ENCODE results near the gene TRPV5.

The TRPV5 gene

DNA sequence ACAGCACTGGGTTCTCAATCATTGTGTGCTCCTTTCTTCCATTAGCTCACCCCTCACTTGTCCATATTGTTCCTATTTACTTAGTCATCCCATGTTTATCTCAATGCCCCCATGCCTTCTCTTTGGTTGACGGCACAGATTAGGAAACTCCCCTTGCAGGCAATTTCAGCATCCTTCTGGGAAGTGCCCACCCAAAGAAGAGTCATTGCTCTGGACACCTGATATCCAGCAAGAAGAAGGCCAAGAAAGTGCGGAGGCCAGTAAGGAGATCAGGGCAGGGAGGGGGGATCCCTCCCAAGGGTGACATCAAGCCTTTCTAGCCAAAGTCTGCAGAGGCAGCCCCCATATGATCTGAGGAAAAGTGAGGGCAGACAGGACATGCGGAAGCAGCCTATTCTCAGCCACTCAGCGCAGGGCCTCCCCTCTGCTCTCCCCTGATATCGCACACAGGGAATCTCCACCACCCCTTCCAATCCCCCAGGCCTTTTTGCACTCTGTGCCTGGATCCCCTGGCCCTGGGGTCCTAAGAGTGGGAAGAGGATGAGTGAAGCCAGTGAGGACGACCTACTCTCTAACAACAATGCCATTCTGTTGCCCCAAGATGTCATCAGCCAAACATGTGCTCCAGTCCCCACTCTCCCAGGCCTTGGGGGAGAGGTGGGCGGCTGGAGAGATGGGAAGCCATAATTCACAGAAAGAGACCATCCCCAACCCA lies 49.8 kb downstream of the TRPV5 start:
- no peak for DNase-seq

- DNase-seq: no peak
Observed at GRCh38 chr7:142883145-142883544, 50.4 kb downstream of the TRPV5 start.

DNA sequence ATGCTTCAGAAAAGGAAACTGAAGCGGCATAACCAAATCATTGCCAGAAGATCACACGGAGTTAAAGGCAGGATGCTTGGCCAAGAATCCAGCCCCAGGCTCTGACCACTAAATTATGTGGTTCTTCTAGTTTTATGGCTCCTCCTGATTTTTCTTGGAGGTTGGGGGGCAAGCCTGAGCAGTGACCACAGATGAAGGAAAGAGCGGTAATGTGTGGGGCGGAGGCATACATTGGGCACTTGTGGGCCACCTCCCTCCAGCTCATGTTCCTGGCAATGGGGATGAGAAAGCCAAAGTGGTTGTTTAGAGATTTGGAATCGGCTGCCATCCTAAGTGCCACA lies 51.2 kb downstream of the TRPV5 start:
- no peak for DNase-seq

GRCh38 chr7:142881586-142882337 lies 51.8 kb downstream of the TRPV5 start:
- no peak for DNase-seq

GRCh38 chr7:142880876-142881505 lies 52.6 kb downstream of the TRPV5 start:
- DNase-seq: no peak

DNA sequence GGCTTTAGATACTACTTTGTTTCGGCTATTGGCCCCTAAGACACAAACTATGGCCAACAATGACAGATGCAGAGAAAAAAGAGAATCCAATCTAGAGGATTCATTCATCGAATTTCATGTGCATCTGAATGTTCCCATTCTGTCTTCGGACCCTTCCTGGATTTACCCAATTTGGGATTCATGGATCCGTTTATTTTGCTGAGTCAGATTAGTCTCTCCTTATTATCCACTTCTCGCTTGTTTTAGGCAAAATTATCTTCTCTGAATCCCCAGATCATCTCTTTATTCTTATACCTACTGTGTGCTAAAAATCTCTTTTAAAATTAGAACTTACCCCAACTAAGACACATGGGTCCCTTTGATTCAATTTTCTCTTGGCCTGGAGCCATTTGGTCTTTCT lies 54.5 kb downstream of the TRPV5 start:
- DNase-seq: no peak

DNA sequence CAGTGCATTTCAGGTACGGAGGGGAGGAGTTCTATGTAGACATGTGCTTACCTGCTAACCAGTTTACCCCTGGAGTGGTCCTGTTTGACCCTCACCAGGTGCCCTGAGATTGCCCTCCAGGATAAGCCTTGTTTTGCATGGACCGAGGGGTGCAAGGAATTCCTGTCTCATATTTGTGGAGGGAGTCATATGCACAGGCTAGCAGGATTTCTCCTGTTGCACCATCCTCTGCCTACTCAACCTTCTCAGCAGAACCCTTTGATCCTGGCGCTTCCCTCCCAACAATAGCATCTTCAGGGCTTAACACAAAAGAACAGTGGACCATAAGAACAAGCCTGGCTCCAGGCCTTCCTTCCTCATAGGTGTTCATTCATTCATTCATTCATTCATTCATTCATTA lies 55.2 kb downstream of the TRPV5 start:
- no peak for DNase-seq

DNA sequence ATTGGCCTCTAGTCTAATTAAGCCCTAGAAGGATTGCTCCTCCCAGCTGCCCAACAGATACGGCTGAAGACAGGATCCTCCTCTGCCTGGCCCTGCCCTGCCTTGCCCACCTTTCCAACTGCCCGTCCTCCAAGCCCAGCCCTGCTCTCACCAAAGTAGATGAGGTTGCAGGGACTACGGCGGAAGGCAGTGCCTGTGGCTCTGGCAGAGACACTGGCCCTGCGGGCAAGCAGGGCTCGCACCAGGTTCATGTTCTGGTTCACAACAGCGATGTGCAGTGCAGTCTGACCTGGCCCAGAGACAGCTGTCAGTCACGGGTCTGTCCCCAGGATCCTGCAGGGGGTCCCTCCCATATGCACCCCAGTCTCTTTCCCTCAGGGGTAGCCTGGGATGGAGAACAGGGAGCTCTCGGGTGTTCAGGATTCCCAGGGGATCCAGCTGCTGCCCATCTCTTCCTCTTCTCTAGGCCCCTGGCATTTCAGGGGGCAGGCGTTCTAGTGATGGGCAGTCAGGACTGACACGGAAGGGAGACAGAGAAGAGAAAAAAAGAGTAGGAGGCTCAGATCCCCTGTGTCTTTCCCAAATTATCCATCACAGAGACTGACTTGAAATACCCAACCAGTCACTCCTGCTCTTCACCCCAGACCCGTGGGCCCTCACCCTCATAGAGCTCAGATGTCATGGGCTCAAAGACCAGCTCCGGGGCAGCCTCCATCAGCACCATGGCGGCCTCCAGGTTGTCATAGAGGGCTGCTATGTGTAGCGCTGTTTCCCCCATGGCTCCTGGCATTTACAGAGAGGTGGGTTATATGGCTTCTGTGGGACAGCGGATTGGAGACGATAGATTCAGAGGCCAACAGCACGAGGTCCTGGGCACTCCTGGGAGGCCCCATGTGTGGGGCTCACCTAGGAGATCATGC lies 56.3 kb downstream of the TRPV5 start:
- no peak for DNase-seq

DNA sequence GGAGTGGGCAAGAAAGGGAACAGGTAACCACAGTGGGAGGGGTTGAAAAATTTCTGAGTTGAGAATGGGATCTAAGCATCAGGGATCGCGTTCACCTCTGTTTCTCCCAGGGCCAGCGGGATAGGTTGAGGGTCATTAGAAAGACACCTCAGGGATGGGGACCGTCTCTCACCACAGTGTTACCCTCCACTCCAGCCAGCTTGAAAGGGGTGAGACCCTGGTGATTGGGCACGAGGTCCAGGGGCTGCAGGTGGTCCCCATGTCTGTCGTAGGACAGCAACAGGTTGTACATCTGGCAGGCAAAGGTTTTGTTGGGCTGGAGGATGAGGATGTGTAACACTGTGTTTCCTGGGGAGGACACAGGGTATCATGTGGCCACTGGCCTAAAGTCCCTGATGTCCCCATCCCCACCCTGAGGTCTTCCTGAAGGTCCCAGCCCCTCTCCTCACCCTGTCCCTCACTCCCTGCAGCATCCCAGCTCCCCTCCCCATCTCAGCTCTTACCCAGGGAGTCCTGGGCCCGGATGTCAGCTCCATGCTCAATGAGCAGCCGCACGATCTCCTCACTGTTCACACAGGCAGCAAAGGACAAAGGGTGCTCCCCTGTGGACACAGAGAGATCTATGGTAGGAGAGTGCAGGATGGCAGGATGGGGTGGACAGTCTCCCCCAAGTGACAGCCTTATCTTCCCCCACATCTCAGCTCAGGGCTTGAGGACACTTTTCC lies 57.1 kb downstream of the TRPV5 start:
- DNase-seq: no peak

DNA sequence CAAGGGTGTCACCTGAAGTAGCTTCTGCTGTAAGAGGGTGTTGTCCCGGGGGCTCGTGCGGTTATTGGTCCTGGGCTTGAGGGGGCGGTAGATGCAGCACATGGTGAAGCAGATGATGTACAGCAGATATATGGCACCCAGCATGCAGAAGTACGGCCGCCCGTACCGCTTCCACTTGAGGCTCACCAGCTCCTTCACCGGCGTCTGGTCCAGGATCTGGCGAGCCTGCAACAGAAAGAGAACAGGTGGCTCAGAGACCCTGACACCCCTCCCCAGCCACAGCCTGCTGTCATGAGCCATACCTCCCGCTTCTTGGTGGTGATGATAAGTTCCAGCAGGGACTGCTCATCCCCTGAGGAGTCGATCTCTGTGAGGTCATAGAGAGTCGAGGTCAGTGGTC lies 58.1 kb downstream of the TRPV5 start:
- no peak for DNase-seq

- DNase-seq: no peak
Observed at GRCh38 chr7:142874837-142875236, 58.7 kb downstream of the TRPV5 start.

DNA sequence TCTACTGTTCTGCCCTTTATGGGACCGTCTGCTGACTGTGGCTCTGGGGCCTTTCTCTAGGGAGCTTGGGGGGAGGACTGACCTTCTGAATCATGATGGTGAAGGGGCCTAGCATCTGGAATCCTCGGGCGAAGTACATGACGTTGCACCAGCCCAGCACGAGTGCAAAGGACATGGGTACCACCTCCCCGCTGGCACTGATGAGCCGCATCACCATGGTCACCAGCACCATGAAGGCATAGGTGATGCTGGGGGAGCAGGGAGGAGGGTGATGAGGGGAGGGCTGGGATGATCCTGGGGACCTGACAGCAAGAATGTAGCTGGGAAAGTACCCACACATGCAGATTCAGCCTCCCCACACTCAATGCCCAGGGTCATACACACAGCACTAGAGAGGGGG lies 59.1 kb downstream of the TRPV5 start:
- no peak for DNase-seq

DNA sequence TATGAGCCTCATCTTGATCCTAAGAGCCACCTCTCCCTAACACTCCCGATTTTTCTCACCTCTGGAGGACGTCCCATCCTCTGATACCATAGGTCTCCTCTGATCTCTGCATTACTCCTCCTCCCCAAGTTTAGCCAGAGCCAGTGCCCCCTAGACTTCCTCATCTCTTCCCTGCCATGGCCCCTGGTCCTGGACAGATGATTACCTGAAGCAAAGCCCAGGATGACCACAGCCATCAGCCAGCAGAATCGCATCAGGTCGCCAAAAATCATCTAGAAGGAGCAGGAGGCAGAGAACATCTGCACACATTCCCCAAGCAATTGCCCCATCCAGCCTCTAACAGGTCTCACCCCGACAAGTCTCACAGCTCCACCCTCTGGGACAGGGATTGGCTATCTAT lies 59.7 kb downstream of the TRPV5 start:
- no peak for DNase-seq

GRCh38 chr7:142873281-142873784 lies 60.2 kb downstream of the TRPV5 start:
- no peak for DNase-seq

GRCh38 chr7:142872106-142872675 lies 61.4 kb downstream of the TRPV5 start:
- no peak for DNase-seq

DNA sequence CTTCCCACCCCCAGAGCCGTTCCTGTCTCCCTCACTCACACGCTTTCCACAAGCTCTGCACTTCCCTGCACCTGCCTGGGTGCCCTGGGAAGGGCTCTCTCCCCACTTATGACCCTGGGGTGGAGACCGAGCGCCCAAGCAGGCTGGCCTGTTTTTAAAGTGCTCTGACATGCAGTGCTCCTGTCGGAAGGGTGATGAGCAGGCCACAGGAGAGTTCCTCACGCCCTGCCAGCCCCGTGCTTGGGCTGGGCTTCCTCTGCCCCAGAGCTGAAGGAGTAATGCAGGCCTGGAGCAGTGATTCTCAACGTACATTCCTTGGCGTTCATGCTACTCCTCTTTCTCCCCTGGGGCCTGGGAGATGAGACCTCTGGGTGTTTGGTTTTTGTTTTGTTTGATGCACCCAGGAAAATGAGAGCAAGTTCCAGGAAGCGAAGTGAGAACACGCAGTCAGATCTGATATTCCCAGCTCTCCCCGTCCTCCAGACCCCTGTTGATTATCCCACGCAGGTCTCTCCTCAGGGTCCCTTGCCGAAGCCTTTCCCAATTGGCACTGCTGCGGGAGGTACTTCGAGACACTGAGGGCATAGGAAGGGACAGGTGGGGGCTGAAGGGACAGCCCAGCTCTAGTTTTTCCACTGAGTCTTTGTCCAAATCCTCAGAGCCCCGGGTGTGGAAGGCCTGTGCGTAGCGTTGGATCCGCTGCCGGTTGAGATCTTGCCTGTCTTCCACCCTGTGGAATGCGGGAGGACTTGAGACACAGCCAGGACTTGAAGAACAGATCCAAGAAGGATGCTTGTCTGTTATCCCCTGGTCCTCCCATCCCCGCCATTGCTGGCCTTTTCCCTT lies 62.1 kb downstream of the TRPV5 start:
- DNase-seq: no peak

DNA sequence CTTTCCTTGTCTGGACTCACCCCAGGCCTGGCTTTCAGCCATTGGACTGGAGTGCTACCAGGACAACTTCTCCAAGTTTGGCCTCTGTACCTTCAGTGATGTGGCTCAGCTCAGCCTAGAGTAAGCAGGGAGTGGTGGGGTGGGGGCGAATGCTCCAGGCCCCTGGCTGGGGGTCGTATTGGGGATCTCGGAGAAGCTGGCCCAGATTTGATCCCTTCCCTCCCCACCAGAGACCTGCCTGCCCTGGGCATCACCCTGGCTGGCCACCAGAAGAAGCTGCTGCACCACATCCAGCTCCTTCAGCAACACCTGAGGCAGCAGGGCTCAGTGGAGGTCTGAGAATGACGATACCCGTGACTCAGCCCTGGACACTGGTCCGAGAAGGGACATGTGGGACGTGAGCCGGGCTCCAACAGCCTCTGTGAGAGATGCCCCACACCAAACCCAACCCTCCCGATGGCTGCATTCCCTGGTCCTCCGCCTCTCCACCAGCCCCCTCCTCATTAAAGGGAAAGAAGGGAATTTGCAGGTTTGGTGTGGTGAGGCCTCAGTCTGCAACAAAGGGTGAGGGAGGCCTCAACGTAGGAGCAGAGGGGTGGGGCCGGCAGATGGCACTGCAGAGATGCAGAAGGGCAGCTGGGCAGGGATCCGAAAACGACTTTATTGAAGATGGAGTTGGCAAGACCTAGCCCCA lies 62.8 kb downstream of the TRPV5 start:
- DNase-seq: no peak

DNA sequence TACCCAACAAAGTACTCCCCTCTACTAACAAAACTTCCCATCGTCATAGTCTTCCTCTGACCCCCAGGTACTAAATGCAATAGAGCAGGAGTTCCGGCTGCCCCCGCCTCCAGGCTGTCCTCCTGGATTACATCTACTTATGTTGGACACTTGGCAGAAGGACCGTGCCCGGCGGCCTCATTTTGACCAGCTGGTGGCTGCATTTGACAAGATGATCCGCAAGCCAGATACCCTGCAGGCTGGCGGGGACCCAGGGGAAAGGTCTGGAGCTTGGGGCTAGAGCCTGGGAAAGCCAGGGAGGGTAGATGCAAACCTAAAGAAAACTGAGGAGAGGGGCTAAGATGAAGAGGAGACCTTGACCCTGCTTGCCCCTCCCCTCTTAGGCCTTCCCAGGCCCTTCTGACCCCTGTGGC lies 63.4 kb downstream of the TRPV5 start:
- no peak for DNase-seq

- DNase-seq: no peak
Observed at GRCh38 chr7:142869434-142869833, 64.1 kb downstream of the TRPV5 start.

GRCh38 chr7:142868986-142869415 lies 64.5 kb downstream of the TRPV5 start:
- no peak for DNase-seq

Data from NCI-H1048 (cell line).